ENCODE data around the gene SLC25A45.
A peak's percentile ranks its signal among the peaks of the same experiment; 100 is the strongest.

Gene SLC25A45

GRCh38 chr11:65404210-65404609, 21.8 kb upstream of the SLC25A45 start:
- DNase-seq, result no peak

- peak; percentile 13 to 59 for DNase-seq
These were observed 21.2 kb upstream of the SLC25A45 start for GRCh38 chr11:65403607-65404121.

GRCh38 chr11:65402790-65403189, 20.3 kb upstream of the SLC25A45 start:
- no peak for DNase-seq

- no peak for DNase-seq
These were observed 19.4 kb upstream of the SLC25A45 start for GRCh38 chr11:65401803-65402248.

- DNase-seq, result no peak
These were observed 18.8 kb upstream of the SLC25A45 start for GRCh38 chr11:65401073-65401802.

- DNase-seq, result no peak
These were observed 18.0 kb upstream of the SLC25A45 start for GRCh38 chr11:65400307-65401072.

- no peak for DNase-seq
These were observed 17.4 kb upstream of the SLC25A45 start for GRCh38 chr11:65399845-65400244.

GRCh38 chr11:65399249-65399648, 16.8 kb upstream of the SLC25A45 start:
- DNase-seq, result no peak

- no peak for DNase-seq
These were observed 16.0 kb upstream of the SLC25A45 start for GRCh38 chr11:65398362-65398910.

GRCh38 chr11:65396769-65397745, 14.6 kb upstream of the SLC25A45 start:
- DNase-seq, result no peak

GRCh38 chr11:65395961-65396530, 13.6 kb upstream of the SLC25A45 start:
- DNase-seq, result no peak

- no peak for DNase-seq
These were observed 11.7 kb upstream of the SLC25A45 start for GRCh38 chr11:65394125-65394536.

GRCh38 chr11:65393513-65394079, 11.2 kb upstream of the SLC25A45 start:
- no peak for DNase-seq

- DNase-seq, result no peak
These were observed 10.5 kb upstream of the SLC25A45 start for GRCh38 chr11:65392899-65393298.

- DNase-seq, result no peak
These were observed 9.9 kb upstream of the SLC25A45 start for GRCh38 chr11:65392186-65392829.

- no peak for DNase-seq
These were observed 8.6 kb upstream of the SLC25A45 start for GRCh38 chr11:65390996-65391395.

- DNase-seq, result no peak
These were observed 7.9 kb upstream of the SLC25A45 start for GRCh38 chr11:65390099-65390941.

- DNase-seq, result no peak
These were observed 7.0 kb upstream of the SLC25A45 start for GRCh38 chr11:65389294-65389980.

- no peak for DNase-seq
These were observed 6.3 kb upstream of the SLC25A45 start for GRCh38 chr11:65388731-65389130.
